ENCODE measurements around the gene SPTBN1.

Gene SPTBN1

DNA sequence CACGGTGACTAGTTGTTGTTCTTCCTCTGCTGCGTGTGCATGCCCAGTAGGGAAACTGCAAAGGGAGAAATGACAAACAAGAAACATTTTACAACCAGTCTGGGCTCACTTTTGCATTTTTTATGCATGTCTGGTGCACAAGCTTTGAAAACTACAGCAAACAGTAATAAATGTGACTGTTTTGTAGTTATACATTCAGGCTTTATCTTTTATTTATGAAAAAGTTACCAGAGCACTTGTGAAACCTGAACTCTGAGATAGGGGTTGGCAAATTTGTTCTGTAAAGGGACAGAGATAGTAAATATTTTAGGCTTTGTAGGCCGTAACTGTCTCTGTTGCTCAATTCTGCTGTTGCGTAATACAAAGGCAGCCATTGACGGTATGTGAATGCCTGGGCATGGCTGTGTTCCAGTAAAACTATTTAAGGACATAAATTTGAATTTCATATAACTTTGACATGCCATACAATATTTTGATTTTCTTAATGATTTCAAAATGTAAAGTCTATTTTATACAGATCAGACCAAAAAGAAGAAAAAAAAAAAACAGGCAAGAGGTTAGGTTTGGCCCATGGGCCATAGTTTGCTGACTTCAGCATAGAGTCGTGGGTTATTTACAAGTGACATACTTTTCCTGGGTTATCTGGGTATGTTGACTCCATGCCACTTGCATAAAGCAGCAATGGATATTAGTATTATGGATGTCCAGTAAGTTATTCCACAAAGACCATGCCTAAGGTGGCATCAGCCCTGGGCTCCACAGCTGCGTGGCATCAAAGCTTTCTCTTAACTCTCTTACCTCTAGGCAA lies 213.8 kb downstream of the SPTBN1 start:
- no peaks in the 10 kb centered on the region for H3K9me3 ChIP-seq
- no peaks in the 10 kb centered on the region for H3K27me3 ChIP-seq
- peak in 1 of 2 donors; percentile 68 for DNase-seq
- no peak overlapping the region for H3K4me3 ChIP-seq
- peaks cover 17 to 34% (median 30%) of the 10 kb centered on the region in 3 donors for H3K36me3 ChIP-seq
- TF ChIP-seq, protein P1, sequence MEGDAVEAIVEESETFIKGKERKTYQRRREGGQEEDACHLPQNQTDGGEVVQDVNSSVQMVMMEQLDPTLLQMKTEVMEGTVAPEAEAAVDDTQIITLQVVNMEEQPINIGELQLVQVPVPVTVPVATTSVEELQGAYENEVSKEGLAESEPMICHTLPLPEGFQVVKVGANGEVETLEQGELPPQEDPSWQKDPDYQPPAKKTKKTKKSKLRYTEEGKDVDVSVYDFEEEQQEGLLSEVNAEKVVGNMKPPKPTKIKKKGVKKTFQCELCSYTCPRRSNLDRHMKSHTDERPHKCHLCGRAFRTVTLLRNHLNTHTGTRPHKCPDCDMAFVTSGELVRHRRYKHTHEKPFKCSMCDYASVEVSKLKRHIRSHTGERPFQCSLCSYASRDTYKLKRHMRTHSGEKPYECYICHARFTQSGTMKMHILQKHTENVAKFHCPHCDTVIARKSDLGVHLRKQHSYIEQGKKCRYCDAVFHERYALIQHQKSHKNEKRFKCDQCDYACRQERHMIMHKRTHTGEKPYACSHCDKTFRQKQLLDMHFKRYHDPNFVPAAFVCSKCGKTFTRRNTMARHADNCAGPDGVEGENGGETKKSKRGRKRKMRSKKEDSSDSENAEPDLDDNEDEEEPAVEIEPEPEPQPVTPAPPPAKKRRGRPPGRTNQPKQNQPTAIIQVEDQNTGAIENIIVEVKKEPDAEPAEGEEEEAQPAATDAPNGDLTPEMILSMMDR (IDR thresholded peaks at IDR 0.05), result no peak
- peak overlapping the region; percentile 49 to 56 for H3K27ac ChIP-seq
- intact Hi-C loops (cut with DNase I; ENCODE audit: low total_unique reads), result loop anchor here (10.0 kb wide), 1 partner anchor 165 kb away; no protein-coding TSS in a partner anchor
- H3K4me1 ChIP-seq, result peaks cover 0 to 57% (median 38%) of the 10 kb centered on the region in 4 donors

DNA sequence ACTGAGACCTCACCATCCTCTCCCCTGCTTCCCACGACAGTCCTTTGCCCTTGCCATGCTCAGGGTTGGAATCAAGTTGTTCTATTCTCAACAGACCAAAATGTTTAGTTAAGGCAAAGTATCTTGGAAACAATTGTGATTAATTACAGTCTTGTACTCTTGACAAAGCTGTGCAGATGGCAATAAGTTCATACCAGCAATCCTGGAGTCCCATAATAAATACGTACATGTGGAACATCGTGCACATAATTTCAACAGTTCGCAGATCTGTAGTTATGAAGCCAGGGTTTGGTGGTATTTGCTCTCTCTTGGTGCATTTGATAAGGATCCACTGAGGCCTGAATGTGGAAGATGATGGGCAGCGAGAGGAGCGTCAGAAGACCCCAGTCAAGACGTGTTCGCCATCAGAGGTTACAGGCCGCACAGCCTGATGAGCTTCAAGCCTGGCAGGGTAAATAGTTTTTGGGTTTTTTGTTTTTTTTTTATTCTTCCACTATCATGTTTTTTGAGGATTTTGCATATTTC lies 214.4 kb downstream of the SPTBN1 start:
- DNase-seq, result no peak
- intact Hi-C loops (cut with DNase I; ENCODE audit: low total_unique reads), result no loop called here

DNA sequence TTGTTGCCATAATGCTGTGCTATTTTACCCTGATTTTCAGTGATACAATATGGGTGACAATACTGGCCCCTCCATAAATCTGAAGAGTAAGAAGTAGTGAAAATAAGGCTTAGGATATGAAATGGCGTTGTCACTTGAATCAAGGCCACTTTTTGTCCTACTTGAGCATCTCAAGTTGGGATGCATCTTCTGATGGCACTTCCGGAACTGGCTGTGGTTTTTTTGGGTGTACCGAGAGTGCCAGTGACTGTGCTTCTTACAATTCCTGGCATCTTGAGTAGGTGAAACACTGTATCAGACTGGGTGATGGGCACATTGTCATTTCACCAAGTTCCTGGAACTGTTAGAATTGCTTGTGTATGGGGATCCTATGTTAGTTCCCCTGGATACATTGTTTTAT lies 214.9 kb downstream of the SPTBN1 start:
- Histone ChIP-seq H3K9me3 (no peaks in the 10 kb centered on the region), H3K27ac (peak overlapping the region in 1 of 2 donors; percentile 49), H3K4me1 (peaks cover 0 to 49% (median 32%) of the 10 kb centered on the region in 4 donors), H3K4me3 (no peak overlapping the region), H3K27me3 (no peaks in the 10 kb centered on the region), H3K36me3 (peaks cover 17 to 34% (median 24%) of the 10 kb centered on the region in 3 donors)
- intact Hi-C loops (cut with DNase I; ENCODE audit: low total_unique reads), result no loop called here
- TF ChIP-seq, protein P1 (IDR thresholded peaks at IDR 0.05), result no peak
- no peak for DNase-seq

More for the DNA sequence above, 214.4 kb downstream of the SPTBN1 start:
- H3K9me3 ChIP-seq, result no peaks in the 10 kb centered on the region
- peaks cover 17 to 34% (median 28%) of the 10 kb centered on the region in 3 donors for H3K36me3 ChIP-seq
- H3K27ac ChIP-seq, result peak overlapping the region; percentile 49 to 56
- H3K4me1 ChIP-seq, result peaks cover 0 to 54% (median 36%) of the 10 kb centered on the region in 4 donors
- H3K4me3 ChIP-seq, result no peak overlapping the region
- no peaks in the 10 kb centered on the region for H3K27me3 ChIP-seq
- TF ChIP-seq, protein P1 (IDR thresholded peaks at IDR 0.05), result no peak

GRCh38 chr2:54671875-54672589 lies 215.9 kb downstream of the SPTBN1 start:
- intact Hi-C loops (cut with DNase I; ENCODE audit: low total_unique reads), result no loop called here
- no peak for DNase-seq
- TF ChIP-seq, protein P1 (IDR thresholded peaks at IDR 0.05), result no peak
- Histone ChIP-seq H3K4me3 (no peak overlapping the region), H3K4me1 (peaks cover 0 to 39% (median 22%) of the 10 kb centered on the region in 4 donors), H3K27me3 (no peaks in the 10 kb centered on the region), H3K36me3 (peaks cover 17 to 24% (median 20%) of the 10 kb centered on the region in 3 donors), H3K9me3 (no peaks in the 10 kb centered on the region), H3K27ac (peak overlapping the region in 1 of 2 donors; percentile 79)

DNA sequence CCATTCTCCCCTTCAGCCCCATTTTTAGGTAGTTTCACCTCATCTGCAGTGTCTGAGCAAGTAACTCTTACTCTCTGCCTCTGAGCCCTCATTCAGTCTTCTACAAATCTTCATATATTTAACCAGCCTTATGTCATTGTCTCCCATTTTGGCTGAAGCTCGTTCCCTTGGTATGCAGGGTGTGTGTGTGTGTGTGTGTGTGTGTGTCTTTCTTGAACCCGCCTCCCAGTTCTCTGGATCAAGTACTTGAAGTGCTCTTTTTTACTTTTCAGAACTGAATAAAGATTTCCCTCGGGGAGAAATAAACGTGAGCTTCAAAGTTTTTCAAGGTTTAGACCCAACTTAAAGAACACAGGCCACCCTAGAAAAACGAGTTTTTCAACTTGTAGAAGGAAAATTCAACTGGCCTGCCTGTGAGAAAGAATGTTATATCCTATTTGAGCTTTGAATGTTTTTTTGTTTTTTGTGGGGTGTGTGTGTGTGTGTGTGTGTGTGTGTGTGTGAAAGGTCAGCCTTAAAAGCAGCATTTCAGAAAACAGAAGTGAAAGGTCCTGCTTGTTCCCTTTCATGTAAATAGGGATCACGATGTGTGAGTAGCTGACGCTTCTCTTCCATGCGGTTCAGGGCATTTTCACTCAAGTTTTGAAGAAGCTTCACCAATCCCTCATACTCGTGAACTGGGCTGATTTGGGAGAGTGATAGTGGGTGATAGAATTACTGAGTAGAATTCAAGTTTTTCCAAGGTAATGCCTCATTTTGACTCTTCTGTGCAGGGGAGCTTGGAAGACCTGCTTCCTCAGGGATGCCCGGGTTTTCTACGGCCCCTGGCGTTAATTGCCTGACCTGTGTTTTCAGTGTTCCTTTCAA lies 216.7 kb downstream of the SPTBN1 start:
- Histone ChIP-seq H3K4me3 (peak overlapping the region in 1 of 2 donors; percentile 38), H3K9me3 (no peaks in the 10 kb centered on the region), H3K27ac (peak overlapping the region; percentile 76 to 79), H3K27me3 (no peaks in the 10 kb centered on the region), H3K36me3 (peaks cover 13 to 17% (median 16%) of the 10 kb centered on the region in 3 donors), H3K4me1 (peaks cover 0 to 32% (median 17%) of the 10 kb centered on the region in 4 donors)
- intact Hi-C loops (cut with DNase I; ENCODE audit: low total_unique reads), result no loop called here
- TF ChIP-seq, protein P1 (IDR thresholded peaks at IDR 0.05), result no peak
- DNase-seq, result no peak

Measured in tibial artery (tissue), 4 donors.